Omental fat pad (tissue), 4 donors: Measurements from ENCODE around the gene PKD2. TPM values are rescaled to one million over a fixed set of nuclear protein-coding genes. Genes with fewer than 3 reads are reported as not detected.
A peak's percentile ranks its signal among the peaks of the same experiment; 100 is the strongest.
"Not testable (repeated sequence)": the region's sequence is repeated elsewhere in the genome, so short reads cannot be mapped to it uniquely, and the experiment has no call there.

Experiments
- ATAC-seq: fragments of 150-250 bp; one replicate; pipeline ENCODE4 v1.9.1; 2016; ENCODE audit warnings: mild to moderate bottlenecking, moderate library complexity; ENCODE audit not compliant: low FRiP score
- DNase-seq: peaks from one replicate; pipeline ENCODE4 v3.0.0-alpha.2; 2019; ENCODE audit warnings: low spot score
- total RNA-seq, 4 donors: library from RNA; depleted of rRNA; stranded (reverse); fragments of >200 nt; gene quantifications; one replicate each; pipeline ENCODE4 v1.1.0, GENCODE V29; 2016
- TF ChIP-seq, protein P1 (sequence below), 3 donors: fragments of 450-650 bp; IDR thresholded peaks; one replicate each; pipeline ENCODE4 v1.5.1; 2016 to 2017; ENCODE audit warnings: antibody characterized with exemption in 3 of 3, mild to moderate bottlenecking in 3 of 3, moderate library complexity in 2 of 3

PKD2 gene
- total RNA-seq, 4 donors from 2014 or later, result 66.5 to 130 (median 88.6) TPM

GRCh38 chr4:88022289-88022688 lies 14.9 kb downstream of the PKD2 start:
- TF ChIP-seq, protein P1, sequence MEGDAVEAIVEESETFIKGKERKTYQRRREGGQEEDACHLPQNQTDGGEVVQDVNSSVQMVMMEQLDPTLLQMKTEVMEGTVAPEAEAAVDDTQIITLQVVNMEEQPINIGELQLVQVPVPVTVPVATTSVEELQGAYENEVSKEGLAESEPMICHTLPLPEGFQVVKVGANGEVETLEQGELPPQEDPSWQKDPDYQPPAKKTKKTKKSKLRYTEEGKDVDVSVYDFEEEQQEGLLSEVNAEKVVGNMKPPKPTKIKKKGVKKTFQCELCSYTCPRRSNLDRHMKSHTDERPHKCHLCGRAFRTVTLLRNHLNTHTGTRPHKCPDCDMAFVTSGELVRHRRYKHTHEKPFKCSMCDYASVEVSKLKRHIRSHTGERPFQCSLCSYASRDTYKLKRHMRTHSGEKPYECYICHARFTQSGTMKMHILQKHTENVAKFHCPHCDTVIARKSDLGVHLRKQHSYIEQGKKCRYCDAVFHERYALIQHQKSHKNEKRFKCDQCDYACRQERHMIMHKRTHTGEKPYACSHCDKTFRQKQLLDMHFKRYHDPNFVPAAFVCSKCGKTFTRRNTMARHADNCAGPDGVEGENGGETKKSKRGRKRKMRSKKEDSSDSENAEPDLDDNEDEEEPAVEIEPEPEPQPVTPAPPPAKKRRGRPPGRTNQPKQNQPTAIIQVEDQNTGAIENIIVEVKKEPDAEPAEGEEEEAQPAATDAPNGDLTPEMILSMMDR (IDR thresholded peaks at IDR 0.05), result no peak
- ATAC-seq (peak; percentile 45), DNase-seq (no peak)

GRCh38 chr4:88025868-88026661 lies 18.6 kb downstream of the PKD2 start:
- not testable (repeated sequence) for ATAC-seq, DNase-seq

DNA sequence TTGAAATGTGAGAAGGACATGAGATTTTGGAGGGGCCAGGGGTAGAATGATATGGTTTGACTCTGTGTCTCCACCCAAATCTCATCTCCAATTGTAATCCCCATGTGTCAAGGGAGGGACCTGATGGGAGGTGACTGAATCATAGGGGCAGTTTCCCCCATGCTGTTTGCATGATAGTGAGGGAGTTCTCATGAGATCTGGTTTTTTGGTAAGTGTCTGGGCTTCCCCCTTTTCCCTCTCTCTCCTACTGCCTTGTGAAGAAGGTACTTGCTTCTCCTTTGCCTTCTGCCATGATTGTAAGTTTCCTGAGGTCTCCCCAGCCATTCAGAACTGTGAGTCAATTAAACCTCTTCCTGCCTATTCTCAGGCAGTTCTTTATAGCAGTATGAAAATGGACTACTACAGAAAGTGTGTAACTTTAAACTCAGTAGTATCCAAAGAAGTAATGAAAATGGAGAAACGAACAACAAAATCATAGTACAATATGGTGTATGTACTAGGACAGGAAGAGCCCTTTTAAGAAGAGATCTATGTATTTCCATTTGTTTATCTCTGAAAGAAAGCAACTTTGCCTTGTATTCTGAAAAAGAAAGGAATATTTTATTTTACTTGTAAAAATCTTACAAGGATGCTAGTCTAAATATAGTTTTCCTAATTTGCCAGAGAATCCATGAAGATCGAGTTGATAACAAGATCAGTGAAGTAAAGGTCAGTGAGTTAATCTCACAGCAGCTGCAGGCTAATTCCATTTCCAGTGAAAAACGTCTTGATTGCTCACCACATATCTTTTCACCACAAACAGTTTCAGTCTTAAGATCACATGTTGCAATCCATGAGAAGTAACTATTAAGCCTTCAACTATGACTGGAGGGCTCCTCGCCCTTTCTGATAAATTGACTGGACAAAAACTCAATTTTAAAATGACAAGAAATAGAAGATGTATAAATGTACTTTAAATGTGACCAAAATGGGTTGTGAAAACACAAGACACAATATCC lies 20.5 kb downstream of the PKD2 start:
- DNase-seq (no peak), ATAC-seq (peak; percentile 76)
- TF ChIP-seq, protein P1 (IDR thresholded peaks at IDR 0.05), result no peak

- no peak for DNase-seq
- ATAC-seq, result no peak
- TF ChIP-seq, protein P1 (IDR thresholded peaks at IDR 0.05), result no peak
Measured at GRCh38 chr4:88028946-88029345, 21.5 kb downstream of the PKD2 start.

GRCh38 chr4:88029556-88029955 lies 22.1 kb downstream of the PKD2 start:
- ATAC-seq, result no peak
- TF ChIP-seq, protein P1 (IDR thresholded peaks at IDR 0.05), result no peak

GRCh38 chr4:88030565-88031310 lies 23.3 kb downstream of the PKD2 start:
- no peak for ATAC-seq
- TF ChIP-seq, protein P1 (IDR thresholded peaks at IDR 0.05), result no peak
- DNase-seq, result no peak

More at GRCh38 chr4:88029556-88029955, 22.1 kb downstream of the PKD2 start:
- DNase-seq, result no peak

GRCh38 chr4:88033309-88033708 lies 25.9 kb downstream of the PKD2 start:
- ATAC-seq (no peak), DNase-seq (no peak)

More at GRCh38 chr4:88033309-88033708, 25.9 kb downstream of the PKD2 start:
- TF ChIP-seq, protein P1 (IDR thresholded peaks at IDR 0.05), result peak in 1 of 3 donors; percentile 20
